Adrenal gland (tissue), 12 donors: ENCODE results near the gene CCL7. TPM values are rescaled to one million over a fixed set of nuclear protein-coding genes. Genes with fewer than 3 reads are reported as not detected.
"Not testable (repeated sequence)": the region's sequence is repeated elsewhere in the genome, so short reads cannot be mapped to it uniquely, and the experiment has no call there.

Experiments
- DNase-seq, 7 donors: peaks; one replicate each; pipeline ENCODE4 v3.0.0-alpha.2; 2019 to 2020
- H3K27ac ChIP-seq, 5 donors: fragments of 200-600 bp; sonication (generic) in 4 of 5; 1 replicate in 3 of 5; 2 replicates in 2 of 5; pipeline versions ENCODE4 v1.5.1 to v1.8.0; 2016 to 2020; ENCODE audit warnings: mild to moderate bottlenecking in 1 of 5
- H3K27me3 ChIP-seq: fragments of 200-600 bp; 2 replicates; pipeline ENCODE4 v1.8.0; 2021
- H3K36me3 ChIP-seq, 2 donors: fragments of 200-600 bp; replicated peaks in 1 of 2; 1 replicate in 1 of 2; 2 replicates in 1 of 2; pipeline versions ENCODE4 v1.5.1 to v1.8.0; 2018 to 2022
- H3K4me1 ChIP-seq, 2 donors: fragments of 200-600 bp; replicated peaks in 1 of 2; 1 replicate in 1 of 2; 2 replicates in 1 of 2; pipeline versions ENCODE4 v1.5.1 to v1.8.0; 2018 to 2021
- H3K4me3 ChIP-seq, 4 donors: fragments of 200-600 bp; sonication (generic) in 3 of 4; one replicate each; pipeline ENCODE4 v1.5.1; 2016 to 2018
- H3K9me3 ChIP-seq, 3 donors: fragments of 200-600 bp; sonication (generic) in 1 of 3; replicated peaks in 1 of 3; 1 replicate in 2 of 3; 2 replicates in 1 of 3; pipeline versions ENCODE4 v1.5.1 to v1.8.0; 2016 to 2021
- CTCF ChIP-seq, 6 experiments: fragments of 450-650 bp in 4 of 6; fragments of 200-600 bp in 2 of 6; sonication (generic) in 1 of 6; IDR thresholded peaks; 1 replicate in 5 of 6; 2 replicates in 1 of 6; pipeline versions ENCODE4 v1.5.1 to v1.8.0; 2016 to 2021; ENCODE audit warnings: antibody characterized with exemption in 6 of 6, mild to moderate bottlenecking in 2 of 6, moderate library complexity in 1 of 6
- POLR2A ChIP-seq, 2 donors: fragments of 450-650 bp; IDR thresholded peaks; one replicate each; pipeline ENCODE4 v1.6.1; 2017; ENCODE audit warnings: antibody characterized with exemption in 2 of 2, mild to moderate bottlenecking in 2 of 2, moderate library complexity in 1 of 2
- WGBS, 4 donors: extraction: QIAGEN DNeasy Blood & Tissue Kit in 2 of 4; methylation state at CpG; one replicate each; pipeline versions ENCODE4 v1.1.5 to v1.1.7; 2013 to 2017; 5-methylcytosine and 5-hydroxymethylcytosine counted together
- intact Hi-C, 2 donors: fragments of 100-400 bp; cut with DNase I; formaldehyde crosslinking; loops; one replicate each; pipeline versions ENCODE4 v1.14.1 to v1.15.0; 2022 to 2023
- polyA plus RNA-seq, 3 donors: library from polyadenylated mRNA; stranded (reverse); fragments of 200-250 nt in 2 of 3; fragments of 350-450 nt in 1 of 3; fragmentation: Illumina TruSeq in 1 of 3; extraction: RNeasy Lipid Tissue Mini Kit (QIAGEN cat#74804) in 1 of 3; gene quantifications; one replicate each; pipeline ENCODE4 v1.2.3, GENCODE V29; 2013 to 2014
- total RNA-seq, 9 donors: library from RNA; depleted of rRNA in 4 of 9; stranded (reverse); fragments of >200 nt in 4 of 9; fragments of 120-200 nt in 1 of 9; fragmentation: NEBNext Ultra II Directional in 1 of 9; extraction: Animal tissue kit (Norgen Biotek cat#: 25700) in 1 of 9; gene quantifications; one replicate each; pipeline versions ENCODE4 v1.1.0 to v1.2.4, GENCODE V29; 2013 to 2023
- donor health status: healthy with polysubstance abuse.
- donor health status: Bipolar disorder and iron deficiency.
- donor health status: DM: yes; HTN: yes; CAD: no.
- donor health status: DM: no; HTN: no; CAD: no.
- donor health status: DM: no; HTN: no; CAD: no.
- donor health status: DM: yes; HTN: yes; CAD: no.

Gene CCL7
- total and polyA plus RNA-seq, 12 donors = 0.64 to 2.2 (median 0.74) TPM; not detected in 9

GRCh38 chr17:34225046-34225445 is 45.0 kb upstream of the CCL7 start:
- intact Hi-C loops = no loop called here
- H3K36me3 ChIP-seq = no peaks in the 10 kb centered on the region
- TF ChIP-seq CTCF (IDR thresholded peaks at IDR 0.05) (no peak), POLR2A (IDR thresholded peaks at IDR 0.05) (no peak)
- no peaks in the 10 kb centered on the region for H3K9me3 ChIP-seq
- H3K4me3 ChIP-seq = no peak overlapping the region
- H3K27me3 ChIP-seq = no peaks in the 10 kb centered on the region
- no peak for DNase-seq
- no peaks in the 10 kb centered on the region for H3K4me1 ChIP-seq
- no peak overlapping the region for H3K27ac ChIP-seq
- 78 to 88% (median 80%) methylated on average over 9 of the region's 9 CpGs for WGBS, 4 donors

GRCh38 chr17:34226011-34226743 is 43.8 kb upstream of the CCL7 start:
- no peaks in the 10 kb centered on the region for H3K27me3 ChIP-seq
- WGBS, 4 donors = 71 to 84% (median 75%) methylated on average over 3 of the region's 3 CpGs
- intact Hi-C loops = no loop called here
- H3K27ac ChIP-seq = no peak overlapping the region
- no peak overlapping the region for H3K4me3 ChIP-seq
- no peak for DNase-seq
- H3K9me3 ChIP-seq = no peaks in the 10 kb centered on the region
- H3K36me3 ChIP-seq = no peaks in the 10 kb centered on the region
- TF ChIP-seq CTCF (IDR thresholded peaks at IDR 0.05) (no peak), POLR2A (IDR thresholded peaks at IDR 0.05) (no peak)
- no peaks in the 10 kb centered on the region for H3K4me1 ChIP-seq

GRCh38 chr17:34226744-34227034 is 43.3 kb upstream of the CCL7 start:
- TF ChIP-seq POLR2A (IDR thresholded peaks at IDR 0.05) (no peak), CTCF (IDR thresholded peaks at IDR 0.05) (no peak)
- no peak overlapping the region for H3K27ac ChIP-seq
- H3K4me3 ChIP-seq = no peak overlapping the region
- H3K36me3 ChIP-seq = no peaks in the 10 kb centered on the region
- intact Hi-C loops = no loop called here
- DNase-seq = no peak
- no peaks in the 10 kb centered on the region for H3K4me1 ChIP-seq
- no peaks in the 10 kb centered on the region for H3K27me3 ChIP-seq
- H3K9me3 ChIP-seq = no peaks in the 10 kb centered on the region

GRCh38 chr17:34227293-34227692 is 42.7 kb upstream of the CCL7 start:
- DNase-seq, H3K27me3 ChIP-seq, H3K27ac ChIP-seq, H3K9me3 ChIP-seq, H3K4me3 ChIP-seq, H3K4me1 ChIP-seq, intact Hi-C loops, H3K36me3 ChIP-seq: not testable (repeated sequence)
- 70 to 92% (median 73%) methylated on average over 2 of the region's 2 CpGs for WGBS, 4 donors

- Histone ChIP-seq H3K9me3 (no peaks in the 10 kb centered on the region), H3K27ac (no peak overlapping the region), H3K36me3 (no peaks in the 10 kb centered on the region), H3K27me3 (no peaks in the 10 kb centered on the region), H3K4me1 (no peaks in the 10 kb centered on the region), H3K4me3 (no peak overlapping the region)
- no peak for TF ChIP-seq POLR2A (IDR thresholded peaks at IDR 0.05)
- intact Hi-C loops = no loop called here
- WGBS, 4 donors = 69 to 82% (median 78%) methylated on average over 3 of the region's 3 CpGs
- no peak for DNase-seq
Measured at GRCh38 chr17:34227707-34228106, 42.3 kb upstream of the CCL7 start.
